HepG2 (cell line): ENCODE results near the gene C10orf120. TPM values are rescaled to one million over a fixed set of nuclear protein-coding genes. Genes with fewer than 3 reads are reported as not detected.

Experiments used
- ATAC-seq: fragments of 200-7000 bp; cut with Tn5 transposase; 3 replicates; pipeline ENCODE4 v1.9.1; 2020; ENCODE audit warnings: mild to moderate bottlenecking, moderate library complexity
- BruUV-seq: library from RNA; stranded (reverse); fragments of 400-500 nt; replicated peaks from 2 replicates; lab custom pipeline; 2021; lab: Mats Ljungman, UMichigan
- CTCF ChIA-PET: fragments of 300-600 bp; formaldehyde crosslinking; extraction: SDS; loops from one replicate; lab custom pipeline; 2021; ENCODE audit warnings: low total read pairs, inconsistent platforms, low intra/inter-chr PET ratio; lab: Yijun Ruan, JAX
- POLR2A ChIA-PET: fragments of 350-600 bp; sonication (Branson Sonifier 250); formaldehyde crosslinking; loops from one replicate; lab custom pipeline; 2020; ENCODE audit warnings: antibody characterized with exemption, inconsistent platforms; lab: Yijun Ruan, JAX
- DNase-seq: peaks from one replicate; pipeline ENCODE4 v3.0.0-alpha.2; 2015; ENCODE audit warnings: low spot score
- FAIRE-seq: peaks from 3 replicates; lab custom pipeline; 2011; peaks lifted over from hg19 to GRCh38; lab: Jason Lieb, UNC
- H2AFZ ChIP-seq: one replicate; pipeline ENCODE4 v1.6.1; 2011; ENCODE audit warnings: low read length, inconsistent platforms
- H3K27ac ChIP-seq: fragments of 300-600 bp; 3 replicates; pipeline ENCODE4 v1.8.0; 2011; ENCODE audit warnings: mixed run types, mild to moderate bottlenecking, mixed read lengths, low read length, inconsistent platforms; ENCODE audit not compliant: insufficient read depth; ENCODE audit errors: extremely low read length
- H3K27me3 ChIP-seq, 2 experiments: fragments of 200-600 bp in 1 of 2; 2 replicates in 1 of 2; 3 replicates in 1 of 2; pipeline versions ENCODE4 v1.6.0 to v1.8.0; 2011; ENCODE audit warnings: low read length in 2 of 2, mild to moderate bottlenecking in 2 of 2, moderate library complexity in 2 of 2, inconsistent platforms in 1 of 2; ENCODE audit not compliant: insufficient read depth in 2 of 2, control insufficient read depth in 1 of 2
- H3K36me3 ChIP-seq, 2 experiments: fragments of 200-600 bp in 1 of 2; replicated peaks in 1 of 2; 2 replicates in 1 of 2; 3 replicates in 1 of 2; pipeline versions ENCODE4 v1.5.1 to v1.8.0; 2011; ENCODE audit warnings: low read length in 2 of 2, inconsistent platforms in 1 of 2; ENCODE audit not compliant: insufficient read depth in 2 of 2, control insufficient read depth in 1 of 2
- H3K4me1 ChIP-seq: 2 replicates; pipeline ENCODE4 v1.5.1; 2012; ENCODE audit warnings: low read length, inconsistent platforms; ENCODE audit not compliant: insufficient read depth
- H3K4me2 ChIP-seq: 2 replicates; pipeline ENCODE4 v1.6.0; 2011; ENCODE audit warnings: low read depth, low read length, inconsistent platforms
- H3K4me3 ChIP-seq, 3 experiments: fragments of 200-600 bp in 1 of 3; sonication (generic), shearing (Covaris generic) in 1 of 3; replicated peaks in 1 of 3; 2 replicates each; pipeline ENCODE4 v1.5.1; 2011 to 2016; ENCODE audit warnings: low read length in 3 of 3, inconsistent platforms in 2 of 3, low read depth in 2 of 3, mild to moderate bottlenecking in 2 of 3, control low read depth in 1 of 3, mixed read lengths in 1 of 3; ENCODE audit not compliant: insufficient read depth in 1 of 3
- H3K79me2 ChIP-seq: one replicate; pipeline ENCODE4 v1.6.1; 2011; ENCODE audit warnings: low read length, inconsistent platforms; ENCODE audit not compliant: insufficient read depth
- H3K9ac ChIP-seq: 2 replicates; pipeline ENCODE4 v1.6.0; 2011; ENCODE audit warnings: mild to moderate bottlenecking, low read depth, low read length, inconsistent platforms; ENCODE audit not compliant: insufficient read depth
- H3K9me3 ChIP-seq: 2 replicates; pipeline ENCODE4 v1.5.1; 2012; ENCODE audit warnings: mild to moderate bottlenecking, low read length
- H4K20me1 ChIP-seq: 2 replicates; pipeline ENCODE4 v1.6.0; 2011; ENCODE audit warnings: inconsistent platforms, mild to moderate bottlenecking, low read length, moderate library complexity; ENCODE audit not compliant: insufficient read depth
- GLI4 ChIP-seq: sonication (generic); formaldehyde crosslinking; IDR thresholded peaks from 2 replicates; pipeline ENCODE4 v1.5.1; 2020; ENCODE audit warnings: missing genetic modification reagents, mild to moderate bottlenecking, moderate library complexity, borderline replicate concordance
- GTF2F1 ChIP-seq: fragments of 150-350 bp; IDR thresholded peaks from 2 replicates; pipeline ENCODE4 v1.6.1; 2014; ENCODE audit warnings: low read length
- IRF1 ChIP-seq: sonication (generic); formaldehyde crosslinking; IDR thresholded peaks from 2 replicates; pipeline ENCODE4 v1.4.0; 2020; ENCODE audit warnings: low read depth, mild to moderate bottlenecking, missing genetic modification reagents
- KLF13 ChIP-seq: sonication (generic); formaldehyde crosslinking; IDR thresholded peaks from 2 replicates; pipeline ENCODE4 v1.4.0; 2020; ENCODE audit warnings: mild to moderate bottlenecking, missing genetic modification reagents
- MLLT10 ChIP-seq: sonication (generic); formaldehyde crosslinking; IDR thresholded peaks from 2 replicates; pipeline ENCODE4 v1.4.0; 2020; ENCODE audit warnings: missing genetic modification reagents
- MLXIP ChIP-seq: sonication (generic); formaldehyde crosslinking; IDR thresholded peaks from 2 replicates; pipeline ENCODE4 v1.9.0; 2021; ENCODE audit warnings: missing genetic modification reagents, borderline replicate concordance
- PREB ChIP-seq: sonication (generic); formaldehyde crosslinking; IDR thresholded peaks from 2 replicates; pipeline ENCODE4 v1.4.0; 2020; ENCODE audit warnings: missing genetic modification reagents
- RARG ChIP-seq: sonication (generic); formaldehyde crosslinking; IDR thresholded peaks from 2 replicates; pipeline ENCODE4 v1.4.0; 2020; ENCODE audit warnings: low read depth, mild to moderate bottlenecking, missing genetic modification reagents
- SALL1 ChIP-seq: sonication (generic); formaldehyde crosslinking; IDR thresholded peaks from 2 replicates; pipeline ENCODE4 v1.8.0; 2022; ENCODE audit warnings: mild to moderate bottlenecking, missing genetic modification reagents
- TCF7L2 ChIP-seq: IDR thresholded peaks from 2 replicates; pipeline ENCODE4 v1.6.1; 2011; ENCODE audit warnings: mild to moderate bottlenecking, low read depth, low read length, moderate library complexity
- U2AF1 ChIP-seq: fragments of 200-400 bp; formaldehyde crosslinking; optimal IDR thresholded peaks from 2 replicates; pipeline ENCODE3; 2017; ENCODE audit warnings: mild to moderate bottlenecking, low read depth, low read length
- ZBTB34 ChIP-seq: sonication (generic); formaldehyde crosslinking; IDR thresholded peaks from 2 replicates; pipeline ENCODE4 v1.8.0; 2022; ENCODE audit warnings: mild to moderate bottlenecking, missing genetic modification reagents
- ZNF138 ChIP-seq: sonication (generic); formaldehyde crosslinking; IDR thresholded peaks from 2 replicates; pipeline ENCODE4 v1.5.0; 2020; ENCODE audit warnings: mild to moderate bottlenecking, low read depth, missing genetic modification reagents
- ZNF543 ChIP-seq: sonication (generic); formaldehyde crosslinking; IDR thresholded peaks from 2 replicates; pipeline ENCODE4 v1.4.0; 2020; ENCODE audit warnings: mild to moderate bottlenecking, missing genetic modification reagents
- ZNF572 ChIP-seq: sonication (generic); formaldehyde crosslinking; IDR thresholded peaks from 2 replicates; pipeline ENCODE4 v1.5.1; 2020; ENCODE audit warnings: mild to moderate bottlenecking, missing genetic modification reagents
- ZNF629 ChIP-seq: sonication (generic); formaldehyde crosslinking; conservative IDR thresholded peaks from 2 replicates; pipeline ENCODE4 v1.5.0; 2020; ENCODE audit warnings: missing genetic modification reagents
- ZNF773 ChIP-seq: sonication (generic); formaldehyde crosslinking; IDR thresholded peaks from 2 replicates; pipeline ENCODE4 v1.4.0; 2020; ENCODE audit warnings: missing genetic modification reagents, borderline replicate concordance
- WGBS: methylation state at CpG from one replicate; pipeline ENCODE4 v1.1.6; 2017; ENCODE audit warnings: low lambda C conversion rate; 5-methylcytosine and 5-hydroxymethylcytosine counted together
- in situ Hi-C: cut with HindIII; loops from 2 replicates; pipeline ENCODE4 v1.10.0; 2017; ENCODE audit warnings: low pct_unique_long_range_greater_than_20kb; ENCODE audit not compliant: extremely low pct_ligation_motif_present
- intact Hi-C: fragments of 100-400 bp; cut with micrococcal nuclease; formaldehyde crosslinking; loops from one replicate; pipeline ENCODE4 v1.10.0; 2022; ENCODE audit not compliant: unreplicated experiment
- polyA plus RNA-seq, 8 experiments: library from polyadenylated mRNA; depleted of rRNA in 3 of 8; stranded (reverse) in 7 of 8; unstranded in 1 of 8; fragments of >200 nt; fragmentation: Illumina TruSeq in 4 of 8; extraction: Trizol in 4 of 8; gene quantifications; 2 replicates each; pipeline versions ENCODE4 v1.2.1 to v1.2.3, GENCODE V29; 2011 to 2016; ENCODE audit warnings: low read depth in 4 of 8, missing spikeins in 1 of 8, mixed read lengths in 1 of 8; ENCODE audit not compliant: insufficient read depth in 1 of 8
- total RNA-seq, 5 experiments: library from RNA; depleted of rRNA; stranded (reverse); fragments of >200 nt; fragmentation: Illumina TruSeq; extraction: Trizol; gene quantifications; 2 replicates each; pipeline ENCODE4 v1.2.3, GENCODE V29; 2016; ENCODE audit warnings: low read depth in 1 of 5

The C10orf120 gene
- total and polyA plus RNA-seq, 2 of the 13 experiments (the other 11 are each of a cell fraction or from before 2014, with no cell fraction given): not detected

DNA sequence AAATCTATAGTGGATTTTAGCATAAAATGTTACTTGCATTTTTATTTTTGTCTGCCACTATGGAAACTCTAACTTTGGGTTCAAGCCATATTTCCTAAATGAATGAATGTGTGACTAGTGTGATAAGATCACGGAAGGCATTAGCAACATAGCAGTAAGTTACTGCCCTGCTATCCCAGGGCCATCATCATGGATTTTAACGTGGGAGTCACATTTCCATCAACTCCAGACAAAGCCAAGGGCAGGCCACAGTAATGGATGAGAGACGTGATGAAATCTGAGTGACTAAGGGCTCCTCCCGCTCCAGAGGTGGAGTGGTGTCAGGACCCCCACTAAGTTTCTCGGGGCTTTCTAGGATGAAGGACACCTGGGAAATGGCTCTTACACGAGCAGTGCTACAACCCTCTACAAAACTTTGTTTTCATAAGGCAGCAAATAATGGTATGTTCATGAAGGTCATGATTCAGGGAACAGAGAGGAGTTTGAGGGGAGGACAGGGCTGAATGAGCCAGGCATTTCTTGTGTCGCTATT is 34.3 kb downstream of the C10orf120 start:
- intact Hi-C loops (no loop called here), in situ Hi-C loops (no loop called here)
- no peak for ATAC-seq
- POLR2A ChIA-PET: no interaction called here
- no peak overlapping the region for H3K9ac ChIP-seq
- FAIRE-seq: no peak
- 16% methylated on average over 7 of the region's 7 CpGs for WGBS
- H2AFZ ChIP-seq: no peak overlapping the region
- H3K4me3 ChIP-seq: no peak overlapping the region
- TF ChIP-seq ZNF138 (CRISPR knock-in tag) (no peak), ZNF543 (CRISPR knock-in tag) (no peak), GLI4 (no peak), ZNF572 (CRISPR knock-in tag) (no peak), ZBTB34 (CRISPR knock-in tag) (no peak), ZNF629 (CRISPR knock-in tag) (no peak), ZNF773 (CRISPR knock-in tag) (no peak), GTF2F1 (no peak), TCF7L2 (no peak), PREB (CRISPR knock-in tag) (no peak), U2AF1 (no peak), MLLT10 (CRISPR knock-in tag) (no peak), RARG (CRISPR knock-in tag) (no peak), IRF1 (no peak), SALL1 (no peak), MLXIP (CRISPR knock-in tag) (no peak), KLF13 (no peak)
- peaks cover 0 to 38% of the 10 kb centered on the region in 2 experiments; a peak in 2 of 5 replicates for H3K27me3 ChIP-seq
- no peaks in the 10 kb centered on the region for H3K9me3 ChIP-seq
- no peaks in the 10 kb centered on the region for H3K36me3 ChIP-seq
- no peaks in the 10 kb centered on the region for H3K79me2 ChIP-seq
- no peak overlapping the region for H3K27ac ChIP-seq
- CTCF ChIA-PET: no interaction called here
- BruUV-seq: no TSS peak
- no peaks in the 10 kb centered on the region for H4K20me1 ChIP-seq
- H3K4me2 ChIP-seq: no peak overlapping the region
- H3K4me1 ChIP-seq: no peaks in the 10 kb centered on the region
- no peak for DNase-seq
